H1 (cell line): Measurements from ENCODE around the gene DNAI2. TPM values are rescaled to one million over a fixed set of nuclear protein-coding genes. Genes with fewer than 3 reads are reported as not detected.
A peak's percentile ranks its signal among the peaks of the same experiment; 100 is the strongest.

ENCODE experiments used
- CTCF ChIA-PET: fragments of 300-600 bp; sonication (Branson Sonifier 250); formaldehyde crosslinking; loops from one replicate; lab custom pipeline; 2021; ENCODE audit not compliant: partially characterized antibody; lab: Charles Lee
- POLR2A ChIA-PET: fragments of 300-600 bp; sonication (Branson Sonifier 250); formaldehyde crosslinking; loops from one replicate; lab custom pipeline; 2021; ENCODE audit warnings: inconsistent platforms; ENCODE audit not compliant: partially characterized antibody; lab: Charles Lee
- DNase-seq, 2 experiments: peaks; one replicate each; pipeline versions ENCODE4 v3.0.0 to v3.0.0-alpha.2; 2010 to 2022; ENCODE audit warnings: low spot score in 2 of 2, low read depth in 1 of 2, mixed read lengths in 1 of 2
- FAIRE-seq: peaks from 2 replicates; lab custom pipeline; 2011; peaks lifted over from hg19 to GRCh38; lab: Jason Lieb, UNC
- H2AFZ ChIP-seq: 2 replicates; pipeline ENCODE4 v1.8.1; 2012; ENCODE audit warnings: low read length, inconsistent platforms
- H2AK5ac ChIP-seq: 2 replicates; pipeline ENCODE4 v1.6.1; 2013; ENCODE audit warnings: low read depth, low read length
- H2BK120ac ChIP-seq: replicated peaks from 2 replicates; pipeline ENCODE3; 2013; ENCODE audit warnings: low read depth, low read length, inconsistent platforms
- H2BK12ac ChIP-seq: 2 replicates; pipeline ENCODE4 v1.6.1; 2013; ENCODE audit warnings: low read depth, low read length
- H2BK15ac ChIP-seq: 2 replicates; pipeline ENCODE4 v1.6.1; 2013; ENCODE audit warnings: low read length
- H2BK20ac ChIP-seq: 2 replicates; pipeline ENCODE4 v1.6.1; 2013; ENCODE audit warnings: low read length
- H2BK5ac ChIP-seq: 2 replicates; pipeline ENCODE4 v1.6.1; 2013; ENCODE audit warnings: low read depth, low read length
- H3K14ac ChIP-seq: 2 replicates; pipeline ENCODE4 v1.6.1; 2013; ENCODE audit warnings: inconsistent platforms; ENCODE audit not compliant: insufficient read length
- H3K18ac ChIP-seq: 2 replicates; pipeline ENCODE4 v1.6.1; 2013; ENCODE audit warnings: low read length; ENCODE audit errors: extremely low read depth
- H3K23ac ChIP-seq: 2 replicates; pipeline ENCODE4 v1.6.1; 2013; ENCODE audit warnings: inconsistent platforms; ENCODE audit not compliant: insufficient read length
- H3K23me2 ChIP-seq: 2 replicates; pipeline ENCODE4 v1.6.1; 2013; ENCODE audit warnings: low read depth, low read length
- H3K27ac ChIP-seq: 2 replicates; pipeline ENCODE4 v1.6.1; 2011; ENCODE audit warnings: low read depth, low read length, inconsistent platforms
- H3K27me3 ChIP-seq, 4 experiments: replicated peaks in 1 of 4; 1 replicate in 1 of 4; 2 replicates in 3 of 4; pipeline versions ENCODE4 v1.6.1 to v1.8.1; 2011 to 2013; ENCODE audit warnings: low read length in 3 of 4, mild to moderate bottlenecking in 3 of 4, inconsistent platforms in 2 of 4, mixed read lengths in 2 of 4, moderate library complexity in 1 of 4; ENCODE audit not compliant: control insufficient read depth in 3 of 4, insufficient read depth in 3 of 4; ENCODE audit errors: extremely low read depth in 1 of 4
- H3K36me3 ChIP-seq, 4 experiments: 2 replicates each; pipeline versions ENCODE4 v1.6.1 to v1.8.1; 2011 to 2013; ENCODE audit warnings: mild to moderate bottlenecking in 4 of 4, low read length in 3 of 4, moderate library complexity in 2 of 4, control low read depth in 1 of 4, inconsistent platforms in 1 of 4; ENCODE audit not compliant: insufficient read depth in 4 of 4, control insufficient read depth in 2 of 4
- H3K4ac ChIP-seq: replicated peaks from 2 replicates; pipeline ENCODE3; 2013; ENCODE audit warnings: low read length, low read depth, mixed read lengths, inconsistent platforms; ENCODE audit not compliant: insufficient read length
- H3K4me1 ChIP-seq, 4 experiments: replicated peaks in 1 of 4; 1 replicate in 1 of 4; 2 replicates in 3 of 4; pipeline versions ENCODE4 v1.6.1 to v1.8.1; 2011 to 2013; ENCODE audit warnings: low read length in 3 of 4, inconsistent platforms in 2 of 4, mixed read lengths in 1 of 4; ENCODE audit not compliant: insufficient read depth in 4 of 4, control insufficient read depth in 3 of 4
- H3K4me2 ChIP-seq, 2 experiments: 2 replicates each; pipeline versions ENCODE4 v1.6.1 to v1.8.1; 2011 to 2013; ENCODE audit warnings: low read depth in 2 of 2, low read length in 2 of 2, control low read depth in 1 of 2, inconsistent platforms in 1 of 2, mild to moderate bottlenecking in 1 of 2; ENCODE audit not compliant: insufficient read depth in 1 of 2
- H3K4me3 ChIP-seq, 4 experiments: fragments of 200-600, 300-600 bp in 1 of 4; sonication (generic), shearing (Covaris generic), sonication (Bioruptor Twin) in 1 of 4; 2 replicates each; pipeline versions ENCODE4 v1.5.1 to v1.8.1; 2011 to 2016; ENCODE audit warnings: low read length in 4 of 4, low read depth in 3 of 4, control low read depth in 2 of 4, inconsistent platforms in 2 of 4, mild to moderate bottlenecking in 2 of 4, mixed read lengths in 1 of 4, moderate library complexity in 1 of 4; ENCODE audit not compliant: insufficient read depth in 2 of 4; ENCODE audit errors: extremely low read depth in 1 of 4
- H3K56ac ChIP-seq: replicated peaks from 2 replicates; pipeline ENCODE3; 2013; ENCODE audit warnings: low read depth, mild to moderate bottlenecking, mixed read lengths, low read length, inconsistent platforms; ENCODE audit not compliant: insufficient read length
- H3K79me1 ChIP-seq: 2 replicates; pipeline ENCODE4 v1.6.1; 2013; ENCODE audit warnings: low read depth, low read length, control low read depth
- H3K79me2 ChIP-seq, 2 experiments: 2 replicates each; pipeline versions ENCODE4 v1.6.1 to v1.8.1; 2012 to 2013; ENCODE audit warnings: low read length in 2 of 2, mild to moderate bottlenecking in 2 of 2, inconsistent platforms in 1 of 2; ENCODE audit not compliant: insufficient read depth in 2 of 2, control insufficient read depth in 1 of 2
- H3K9ac ChIP-seq, 4 experiments: replicated peaks in 1 of 4; 1 replicate in 1 of 4; 2 replicates in 3 of 4; pipeline versions ENCODE4 v1.6.1 to v1.8.1; 2011 to 2013; ENCODE audit warnings: low read depth in 3 of 4, low read length in 3 of 4, control low read depth in 2 of 4, mild to moderate bottlenecking in 2 of 4, moderate library complexity in 2 of 4, inconsistent platforms in 1 of 4; ENCODE audit errors: extremely low read depth in 1 of 4
- H3K9me3 ChIP-seq, 2 experiments: 2 replicates each; pipeline versions ENCODE4 v1.6.1 to v1.8.1; 2012 to 2013; ENCODE audit warnings: mild to moderate bottlenecking in 2 of 2, moderate library complexity in 2 of 2, control low read depth in 1 of 2, inconsistent platforms in 1 of 2, low read depth in 1 of 2, low read length in 1 of 2, mixed read lengths in 1 of 2; ENCODE audit not compliant: insufficient read depth in 2 of 2
- H4K20me1 ChIP-seq, 2 experiments: replicated peaks in 1 of 2; 2 replicates each; pipeline versions ENCODE3 to v1.8.1; 2011 to 2013; ENCODE audit warnings: inconsistent platforms in 2 of 2, low read length in 2 of 2, mild to moderate bottlenecking in 1 of 2; ENCODE audit not compliant: insufficient read depth in 2 of 2, control insufficient read depth in 1 of 2
- H4K5ac ChIP-seq: 2 replicates; pipeline ENCODE4 v1.6.1; 2013; ENCODE audit warnings: low read length, low read depth, mixed read lengths, inconsistent platforms; ENCODE audit not compliant: insufficient read length
- H4K8ac ChIP-seq: 2 replicates; pipeline ENCODE4 v1.8.0; 2013; ENCODE audit warnings: mild to moderate bottlenecking, moderate library complexity, low read length, inconsistent platforms; ENCODE audit not compliant: insufficient read depth; ENCODE audit errors: extremely low read depth
- H4K91ac ChIP-seq: replicated peaks from 2 replicates; pipeline ENCODE3; 2013; ENCODE audit warnings: low read length, mixed read lengths, inconsistent platforms; ENCODE audit not compliant: insufficient read length
- CHD2 ChIP-seq: IDR thresholded peaks from 2 replicates; pipeline ENCODE4 v1.6.1; 2012; ENCODE audit warnings: low read length, improper control_type of control experiment
- GABPA ChIP-seq: IDR thresholded peaks from 2 replicates; pipeline ENCODE4 v1.6.1; 2011; ENCODE audit warnings: mild to moderate bottlenecking, low read length, moderate library complexity, borderline replicate concordance; ENCODE audit not compliant: insufficient read depth
- HDAC2 ChIP-seq, 2 experiments: fragments of 300-600 bp in 1 of 2; sonication (generic) in 1 of 2; IDR thresholded peaks; 2 replicates each; pipeline ENCODE4 v1.6.1; 2011 to 2012; ENCODE audit warnings: low read depth in 2 of 2, low read length in 2 of 2, mild to moderate bottlenecking in 2 of 2, moderate library complexity in 2 of 2, borderline replicate concordance in 1 of 2, inconsistent platforms in 1 of 2
- SAP30 ChIP-seq: fragments of 300-600 bp; sonication (generic); IDR thresholded peaks from 2 replicates; pipeline ENCODE4 v1.7.1; 2012; ENCODE audit warnings: low read length, moderate library complexity, mild to moderate bottlenecking, inconsistent platforms; ENCODE audit not compliant: insufficient read depth, insufficient replicate concordance
- SIRT6 ChIP-seq: IDR thresholded peaks from one replicate; pipeline ENCODE4 v1.7.1; 2012; ENCODE audit warnings: low read length, inconsistent platforms
- WGBS, 2 experiments: shearing (Covaris generic) in 1 of 2; methylation state at CpG; one replicate each; pipeline versions ENCODE4 v1.1.6 to v1.1.7; 2013 to 2015; ENCODE audit warnings: low lambda C conversion rate in 2 of 2, mixed read lengths in 2 of 2, inconsistent platforms in 1 of 2, low coverage in 1 of 2, missing lambda C conversion rate in 1 of 2; ENCODE audit not compliant: insufficient replicate concordance in 2 of 2, insufficient coverage in 1 of 2, insufficient read length in 1 of 2; ENCODE audit errors: extremely low coverage in 1 of 2, missing lambda C conversion rate in 1 of 2; 5-methylcytosine and 5-hydroxymethylcytosine counted together
- polyA plus RNA-seq, 7 experiments: library from polyadenylated mRNA; depleted of rRNA in 3 of 7; stranded (reverse) in 5 of 7; unstranded in 2 of 7; fragments of >200 nt in 5 of 7; fragments of 200-250 nt in 2 of 7; gene quantifications; 1 replicate in 5 of 7; 2 replicates in 1 of 7; 4 replicates in 1 of 7; pipeline versions ENCODE4 v1.2.1 to v1.2.3, GENCODE V29; 2011 to 2013; ENCODE audit warnings: missing spikeins in 2 of 7, mixed read lengths in 2 of 7
- total RNA-seq: library from RNA; stranded (reverse); fragmentation: NEBNext Ultra II Directional; extraction: Animal tissue kit (Norgen Biotek cat#: 25700); gene quantifications from 2 replicates; pipeline ENCODE4 v1.2.1, GENCODE V29; 2021

Gene DNAI2
- total and polyA plus RNA-seq, 2 of the 8 experiments (the other 6 are each of a cell fraction or from before 2014, with no cell fraction given): 0.08 to 0.15 TPM

DNA sequence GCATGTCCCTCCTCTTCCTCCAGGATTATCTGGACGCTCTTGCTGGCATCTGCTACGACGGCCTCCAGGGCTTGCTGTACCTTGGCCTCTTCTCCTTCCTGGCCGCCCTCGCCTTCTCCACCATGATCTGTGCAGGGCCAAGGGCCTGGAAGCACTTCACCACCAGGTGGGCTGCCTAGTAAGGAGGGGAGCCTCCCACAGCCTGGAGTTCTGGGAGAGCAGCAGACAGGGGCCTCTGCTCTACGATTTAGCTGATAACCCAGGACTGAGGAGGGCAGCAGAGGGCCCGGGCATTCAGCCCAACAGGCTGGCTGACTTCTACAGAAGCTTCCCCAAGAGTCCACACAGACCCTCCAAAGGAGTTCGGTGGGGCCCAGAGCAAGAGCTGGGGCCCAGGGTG, 21.8 kb upstream of the DNAI2 start:
- DNase-seq (no peak), FAIRE-seq (no peak)
- Histone ChIP-seq H4K8ac (no peak overlapping the region), H3K18ac (no peak overlapping the region), H3K36me3 (no peaks in the 10 kb centered on the region), H3K56ac (no peak overlapping the region), H2BK5ac (no peak overlapping the region), H2AK5ac (no peak overlapping the region), H2BK15ac (no peak overlapping the region), H2BK120ac (no peak overlapping the region), H3K9me3 (no peaks in the 10 kb centered on the region), H3K4ac (no peak overlapping the region), H2AFZ (no peak overlapping the region), H3K23me2 (no peaks in the 10 kb centered on the region), H3K14ac (no peak overlapping the region), H4K5ac (no peak overlapping the region), H4K20me1 (peaks cover 0 to 4% of the 10 kb centered on the region in 2 experiments), H3K4me1 (peaks cover 0 to 11% (median 0%) of the 10 kb centered on the region in 4 experiments; a peak in 4 of 7 replicates), H3K4me2 (no peak overlapping the region), H2BK20ac (no peak overlapping the region), H3K79me2 (no peaks in the 10 kb centered on the region), H3K23ac (no peak overlapping the region), H2BK12ac (0 out of 2 replicates have a peak overlapping the region, but pooled peaks have one; percentile 17), H3K9ac (no peak overlapping the region), H3K79me1 (no peaks in the 10 kb centered on the region), H3K27me3 (no peaks in the 10 kb centered on the region), H3K27ac (no peak overlapping the region), H4K91ac (no peak overlapping the region), H3K4me3 (no peak overlapping the region)
- TF ChIP-seq HDAC2 (IDR thresholded peaks at IDR 0.05; ENCODE audit: borderline replicate concordance in 1 of 2, low read depth in 2 of 2, low read length in 2 of 2) (no peak), CHD2 (no peak), SIRT6 (no peak), GABPA (no peak), SAP30 (no peak)
- ChIA-PET CTCF (interaction anchor here (0.6 to 2.4 kb wide), 10 partner anchors 9 to 185 kb away, joined by 3 to 11 read pairs (median 4); partner anchors contain the start of gene GPR142), POLR2A (interaction anchor here (0.9 to 2.8 kb wide), 3 partner anchors 19 to 43 kb away, joined by 3 to 9 read pairs (median 6); no protein-coding TSS in a partner anchor)
- WGBS, 2 experiments: 89% methylated on average over 7 of the region's 8 CpGs; no CpG with 5 or more reads in 1 of the 2 experiments
